Nephron (organoid): ENCODE data around the gene RBP3.

ENCODE experiments used
- H3K27ac Mint-ChIP-seq, 3 experiments: 2 replicates each; pipeline ENCODE4 v1.8.0; 2020; ENCODE audit warnings: mixed read lengths in 3 of 3, mild to moderate bottlenecking in 2 of 3, moderate library complexity in 1 of 3
- H3K27me3 Mint-ChIP-seq: 2 replicates; pipeline ENCODE4 v1.8.0; 2021; ENCODE audit warnings: low read depth, mild to moderate bottlenecking, moderate library complexity, mixed read lengths
- H3K36me3 Mint-ChIP-seq: 2 replicates; pipeline ENCODE4 v1.8.0; 2020; ENCODE audit warnings: low read depth, mixed read lengths
- H3K4me1 Mint-ChIP-seq: 2 replicates; pipeline ENCODE4 v1.8.0; 2020; ENCODE audit warnings: mixed read lengths
- H3K4me3 Mint-ChIP-seq, 3 experiments: 2 replicates each; pipeline ENCODE4 v1.8.0; 2020; ENCODE audit warnings: mild to moderate bottlenecking in 3 of 3, mixed read lengths in 3 of 3, moderate library complexity in 2 of 3
- H3K9me3 Mint-ChIP-seq: 2 replicates; pipeline ENCODE4 v1.8.0; 2020; ENCODE audit warnings: mixed read lengths
- TF ChIP-seq, protein P1 (sequence below), 3 experiments: fragments of 200-600 bp; sonication (generic); IDR thresholded peaks; one replicate each; pipeline ENCODE4 v1.5.0; 2021; ENCODE audit warnings: antibody characterized with exemption in 3 of 3; ENCODE audit not compliant: unreplicated experiment in 3 of 3

Gene RBP3

DNA sequence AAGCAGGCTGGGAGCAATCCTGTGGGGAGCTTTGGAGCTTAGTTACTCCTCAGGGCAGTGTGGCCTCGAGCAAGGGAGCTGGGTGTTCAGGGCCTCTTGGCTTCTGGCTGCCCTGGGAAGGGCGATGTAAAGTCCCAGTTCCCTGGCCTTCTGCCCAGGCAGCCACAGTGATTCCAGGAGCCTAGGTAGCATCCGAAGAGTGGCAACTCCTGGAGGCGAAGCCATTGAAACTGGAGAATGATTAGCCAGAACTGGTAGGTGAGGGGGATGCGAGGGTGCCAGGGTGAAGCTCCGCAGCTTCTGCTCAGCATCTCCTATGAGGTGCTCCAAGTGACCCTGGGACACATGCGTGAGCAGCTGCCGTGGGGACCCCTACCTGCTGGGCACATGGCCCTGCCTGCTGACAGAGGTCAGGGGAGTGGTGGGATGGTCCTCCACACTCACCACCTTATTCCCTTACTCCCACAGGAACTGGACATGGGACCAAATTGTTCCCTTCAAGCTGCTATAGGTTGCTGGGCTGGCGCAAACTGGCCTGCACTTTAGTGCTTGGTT is 33.7 kb upstream of the RBP3 start:
- Mint-ChIP-seq H3K9me3 (no peaks in the 10 kb centered on the region), H3K27me3 (peaks cover 16% of the 10 kb centered on the region), H3K27ac (no peak overlapping the region), H3K4me3 (no peak overlapping the region), H3K36me3 (no peaks in the 10 kb centered on the region), H3K4me1 (peaks cover 10% of the 10 kb centered on the region)
- TF ChIP-seq, protein P1, sequence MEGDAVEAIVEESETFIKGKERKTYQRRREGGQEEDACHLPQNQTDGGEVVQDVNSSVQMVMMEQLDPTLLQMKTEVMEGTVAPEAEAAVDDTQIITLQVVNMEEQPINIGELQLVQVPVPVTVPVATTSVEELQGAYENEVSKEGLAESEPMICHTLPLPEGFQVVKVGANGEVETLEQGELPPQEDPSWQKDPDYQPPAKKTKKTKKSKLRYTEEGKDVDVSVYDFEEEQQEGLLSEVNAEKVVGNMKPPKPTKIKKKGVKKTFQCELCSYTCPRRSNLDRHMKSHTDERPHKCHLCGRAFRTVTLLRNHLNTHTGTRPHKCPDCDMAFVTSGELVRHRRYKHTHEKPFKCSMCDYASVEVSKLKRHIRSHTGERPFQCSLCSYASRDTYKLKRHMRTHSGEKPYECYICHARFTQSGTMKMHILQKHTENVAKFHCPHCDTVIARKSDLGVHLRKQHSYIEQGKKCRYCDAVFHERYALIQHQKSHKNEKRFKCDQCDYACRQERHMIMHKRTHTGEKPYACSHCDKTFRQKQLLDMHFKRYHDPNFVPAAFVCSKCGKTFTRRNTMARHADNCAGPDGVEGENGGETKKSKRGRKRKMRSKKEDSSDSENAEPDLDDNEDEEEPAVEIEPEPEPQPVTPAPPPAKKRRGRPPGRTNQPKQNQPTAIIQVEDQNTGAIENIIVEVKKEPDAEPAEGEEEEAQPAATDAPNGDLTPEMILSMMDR (IDR thresholded peaks at IDR 0.05; ENCODE audit: unreplicated experiment in 3 of 3), result no peak

DNA sequence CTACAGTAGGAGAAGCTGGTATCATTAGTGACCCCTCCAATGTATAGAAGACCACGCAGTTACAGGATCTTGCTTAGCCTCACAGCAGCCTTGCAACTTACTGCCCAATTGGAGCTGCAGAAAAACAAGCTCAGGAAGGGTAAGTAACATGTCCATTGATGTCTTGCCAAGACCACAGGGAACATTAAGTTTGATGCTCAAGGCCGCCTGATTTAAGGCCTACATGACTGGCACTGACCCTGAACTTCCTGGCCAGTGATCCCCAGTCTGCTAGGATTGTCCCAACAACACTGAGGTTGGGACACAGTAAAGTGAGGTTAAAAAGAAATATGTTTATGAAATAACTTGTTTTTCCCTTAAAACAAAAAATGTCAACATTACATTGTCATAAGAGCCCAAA is 32.7 kb upstream of the RBP3 start:
- TF ChIP-seq, protein P1 (IDR thresholded peaks at IDR 0.05; ENCODE audit: unreplicated experiment in 3 of 3), result no peak
- peaks cover 10% of the 10 kb centered on the region for H3K4me1 Mint-ChIP-seq
- H3K4me3 Mint-ChIP-seq, result no peak overlapping the region

DNA sequence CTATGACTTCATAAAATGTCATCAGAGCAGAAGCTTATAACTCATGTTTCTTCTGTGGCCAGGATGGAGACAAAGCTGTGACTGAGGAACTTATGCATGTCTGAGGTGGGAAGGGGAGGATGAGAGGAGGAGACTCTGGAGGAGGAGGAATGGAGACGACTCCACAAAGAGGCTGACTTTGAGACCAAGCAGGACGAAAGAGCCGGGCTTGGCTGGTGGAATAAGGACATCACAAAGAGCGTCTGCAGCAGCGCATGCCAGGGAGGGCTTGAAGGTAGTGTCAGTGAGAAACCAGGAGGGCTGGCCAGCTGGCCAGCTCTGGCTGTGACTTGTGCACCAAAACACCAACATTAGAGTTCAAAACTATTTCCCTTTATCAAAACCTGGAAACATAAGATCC is 32.0 kb upstream of the RBP3 start:
- Mint-ChIP-seq H3K4me3 (no peak overlapping the region), H3K27ac (no peak overlapping the region), H3K27me3 (peaks cover 17% of the 10 kb centered on the region), H3K9me3 (no peaks in the 10 kb centered on the region), H3K4me1 (peaks cover 10% of the 10 kb centered on the region), H3K36me3 (no peaks in the 10 kb centered on the region)
- TF ChIP-seq, protein P1 (IDR thresholded peaks at IDR 0.05; ENCODE audit: unreplicated experiment in 3 of 3), result no peak

More for the DNA sequence above, 32.7 kb upstream of the RBP3 start:
- Mint-ChIP-seq H3K9me3 (no peaks in the 10 kb centered on the region), H3K36me3 (no peaks in the 10 kb centered on the region), H3K27me3 (peaks cover 15% of the 10 kb centered on the region), H3K27ac (no peak overlapping the region)

DNA sequence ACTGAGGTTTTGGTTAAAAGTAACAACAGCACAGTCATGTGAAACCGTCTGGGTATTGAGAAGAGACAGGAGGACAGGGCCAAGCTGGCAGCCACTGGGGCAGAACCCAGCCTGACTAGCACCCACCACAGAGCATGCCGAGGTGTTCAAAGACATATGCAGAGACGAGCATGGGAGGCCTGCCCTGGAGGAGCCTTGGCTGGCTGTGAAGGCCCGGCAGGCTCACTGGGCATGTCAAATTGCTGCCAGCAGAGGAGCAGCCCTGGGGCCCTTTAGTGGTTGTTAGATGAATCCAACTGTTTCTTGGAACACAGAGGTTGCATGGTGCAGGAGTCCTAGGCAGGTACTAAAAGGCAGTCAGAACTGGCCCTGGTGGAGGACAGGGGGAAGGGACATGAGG is 30.9 kb upstream of the RBP3 start:
- TF ChIP-seq, protein P1 (IDR thresholded peaks at IDR 0.05; ENCODE audit: unreplicated experiment in 3 of 3), result no peak
- Mint-ChIP-seq H3K27me3 (peaks cover 17% of the 10 kb centered on the region), H3K36me3 (no peaks in the 10 kb centered on the region), H3K9me3 (no peaks in the 10 kb centered on the region), H3K27ac (no peak overlapping the region), H3K4me3 (no peak overlapping the region), H3K4me1 (no peaks in the 10 kb centered on the region)

DNA sequence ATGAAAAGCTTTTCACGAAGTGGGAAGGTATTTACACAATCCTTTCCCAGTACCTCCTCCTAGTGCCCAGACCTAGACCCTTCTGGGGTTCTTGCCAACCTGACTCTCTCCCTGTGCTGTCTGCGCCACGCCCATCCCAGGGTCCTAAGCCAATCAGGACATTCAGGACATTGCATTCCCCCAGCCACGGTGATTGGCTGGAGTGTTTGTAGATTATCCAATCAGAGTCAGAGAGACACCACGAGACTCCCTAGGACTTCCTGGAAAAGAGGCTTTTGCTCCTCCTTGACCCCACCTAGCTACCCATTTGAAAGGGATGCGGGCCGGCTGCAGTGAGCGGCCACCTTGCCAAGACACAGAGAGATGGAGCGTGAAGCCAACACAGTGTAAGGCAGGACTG is 29.5 kb upstream of the RBP3 start:
- no peaks in the 10 kb centered on the region for H3K9me3 Mint-ChIP-seq
- peaks cover 18% of the 10 kb centered on the region for H3K27me3 Mint-ChIP-seq
- no peak overlapping the region for H3K27ac Mint-ChIP-seq
- no peak overlapping the region for H3K4me3 Mint-ChIP-seq
- no peaks in the 10 kb centered on the region for H3K4me1 Mint-ChIP-seq
- H3K36me3 Mint-ChIP-seq, result no peaks in the 10 kb centered on the region
- TF ChIP-seq, protein P1 (IDR thresholded peaks at IDR 0.05; ENCODE audit: unreplicated experiment in 3 of 3), result no peak

DNA sequence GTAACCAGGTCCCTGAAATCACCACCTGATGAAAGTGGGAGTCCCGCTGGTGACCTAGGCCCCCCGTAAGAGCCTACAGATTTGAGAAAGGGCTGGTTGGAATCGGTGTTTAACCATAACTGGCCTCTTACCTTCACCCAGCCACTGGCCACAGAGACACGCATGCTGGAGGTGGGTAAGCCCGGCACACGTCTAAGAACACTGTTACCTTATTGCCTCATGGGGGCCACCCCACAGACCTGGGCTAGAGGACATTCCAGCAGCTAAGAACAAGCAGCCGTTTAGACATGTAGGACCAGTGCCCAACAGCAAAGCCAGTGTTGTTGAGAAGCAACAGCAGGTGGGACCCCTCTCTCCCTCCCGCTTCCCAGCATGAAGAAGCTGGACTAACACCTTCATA is 28.4 kb upstream of the RBP3 start:
- H3K27ac Mint-ChIP-seq, result no peak overlapping the region
- TF ChIP-seq, protein P1 (IDR thresholded peaks at IDR 0.05; ENCODE audit: unreplicated experiment in 3 of 3), result no peak
- H3K36me3 Mint-ChIP-seq, result no peaks in the 10 kb centered on the region
- H3K4me3 Mint-ChIP-seq, result no peak overlapping the region
- H3K9me3 Mint-ChIP-seq, result no peaks in the 10 kb centered on the region
- H3K4me1 Mint-ChIP-seq, result no peaks in the 10 kb centered on the region
- peaks cover 20% of the 10 kb centered on the region for H3K27me3 Mint-ChIP-seq
